Measurements from ENCODE around the gene PCF11. TPM values are rescaled to one million over a fixed set of nuclear protein-coding genes. Genes with fewer than 3 reads are reported as not detected.

Gene PCF11
- total RNA-seq, 1 experiment from 2014 or later: 46.1 TPM

DNA sequence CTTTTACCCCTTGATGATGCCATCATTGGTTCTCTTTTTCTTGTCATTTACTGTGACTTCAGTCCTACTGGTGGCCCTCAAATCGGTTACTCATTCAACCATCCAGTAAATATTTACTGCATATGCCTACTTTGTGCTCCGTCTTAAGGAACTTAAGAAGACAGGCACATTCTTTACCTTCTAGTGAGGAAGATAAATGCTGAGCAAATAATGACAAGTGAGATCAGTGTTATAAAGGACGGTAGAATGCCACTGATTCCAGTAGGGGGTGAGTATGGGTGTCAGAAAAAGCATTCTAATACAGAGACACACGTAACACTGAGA is 38.2 kb downstream of the PCF11 start:
- H3K4me1 Mint-ChIP-seq: peaks cover 18% of the 10 kb centered on the region
- H3K36me3 Mint-ChIP-seq: peaks cover 17% of the 10 kb centered on the region
- ATAC-seq (no peak), DNase-seq (ENCODE audit: low spot score) (no peak)
- peak overlapping the region; percentile 97 for H3K4me3 Mint-ChIP-seq
- CTCF ChIA-PET: interaction anchor here (1.8 kb wide), 1 partner anchor 328 kb away, joined by 5 read pairs; no protein-coding TSS in a partner anchor
- H3K27ac Mint-ChIP-seq: no peak overlapping the region
- no peak for TF ChIP-seq IRF2 (CRISPR knock-in tag; IDR thresholded peaks at IDR 0.05; ENCODE audit: borderline replicate concordance, low read depth)
- POLR2A ChIA-PET: interaction anchor here (0.9 kb wide), 1 partner anchor 295 kb away, joined by 4 read pairs; no protein-coding TSS in a partner anchor
- H3K9me3 Mint-ChIP-seq: no peaks in the 10 kb centered on the region
- H3K27me3 Mint-ChIP-seq (ENCODE audit: low read depth): peaks cover 6% of the 10 kb centered on the region; the same call in 1 of the 2 replicates

- Mint-ChIP-seq H3K27me3 (ENCODE audit: low read depth) (peaks cover 6% of the 10 kb centered on the region; the same call in 1 of the 2 replicates), H3K4me1 (peaks cover 18% of the 10 kb centered on the region), H3K27ac (no peak overlapping the region), H3K4me3 (peak overlapping the region; percentile 97; the same call in 1 of the 2 replicates), H3K36me3 (peaks cover 13% of the 10 kb centered on the region), H3K9me3 (no peaks in the 10 kb centered on the region)
- TF ChIP-seq, protein P1, sequence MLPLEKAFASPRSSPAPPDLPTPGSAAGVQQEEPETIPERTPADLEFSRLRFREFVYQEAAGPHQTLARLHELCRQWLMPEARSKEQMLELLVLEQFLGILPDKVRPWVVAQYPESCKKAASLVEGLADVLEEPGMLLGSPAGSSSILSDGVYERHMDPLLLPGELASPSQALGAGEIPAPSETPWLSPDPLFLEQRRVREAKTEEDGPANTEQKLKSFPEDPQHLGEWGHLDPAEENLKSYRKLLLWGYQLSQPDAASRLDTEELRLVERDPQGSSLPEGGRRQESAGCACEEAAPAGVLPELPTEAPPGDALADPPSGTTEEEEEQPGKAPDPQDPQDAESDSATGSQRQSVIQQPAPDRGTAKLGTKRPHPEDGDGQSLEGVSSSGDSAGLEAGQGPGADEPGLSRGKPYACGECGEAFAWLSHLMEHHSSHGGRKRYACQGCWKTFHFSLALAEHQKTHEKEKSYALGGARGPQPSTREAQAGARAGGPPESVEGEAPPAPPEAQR (CRISPR knock-in tag; IDR thresholded peaks at IDR 0.05): no peak
- TF ChIP-seq SOX15 (CRISPR knock-in tag; IDR thresholded peaks at IDR 0.05): no peak
- DNase-seq (ENCODE audit: low spot score): no peak
- CTCF ChIA-PET: interaction anchor here (0.6 kb wide), 1 partner anchor 328 kb away, joined by 3 read pairs; no protein-coding TSS in a partner anchor
- POLR2A ChIA-PET: no interaction called here
- ATAC-seq: no peak
These were observed 38.7 kb downstream of the PCF11 start for GRCh38 chr11:83195649-83196048.

DNA sequence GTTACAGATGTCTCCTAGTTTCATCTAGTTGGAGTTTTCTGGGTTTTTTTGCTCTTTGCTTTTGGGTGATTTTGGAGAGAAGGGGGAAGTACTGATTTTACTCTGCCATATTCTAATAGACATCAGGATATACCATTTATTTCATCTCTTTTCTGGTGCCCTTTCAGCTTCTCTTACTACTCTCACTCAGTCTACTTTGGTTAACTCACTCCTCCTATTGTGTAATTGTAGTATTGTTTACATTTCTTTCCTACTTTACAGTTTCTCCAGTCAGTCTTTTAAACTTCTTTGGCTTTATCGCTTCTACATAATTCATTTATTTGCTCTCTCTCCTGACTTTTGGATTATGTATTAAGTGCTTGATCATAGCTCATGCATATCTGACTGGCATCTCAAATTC is 43.1 kb downstream of the PCF11 start:
- H3K36me3 Mint-ChIP-seq: no peaks in the 10 kb centered on the region
- TF ChIP-seq TEAD4 (CRISPR knock-in tag; IDR thresholded peaks at IDR 0.05) (no peak), ETV6 (CRISPR knock-in tag; IDR thresholded peaks at IDR 0.05) (no peak), MXD4 (CRISPR knock-in tag; IDR thresholded peaks at IDR 0.05; ENCODE audit: borderline replicate concordance) (no peak), ZNF232 (CRISPR knock-in tag; IDR thresholded peaks at IDR 0.05) (no peak), MAX (CRISPR knock-in tag; IDR thresholded peaks at IDR 0.05) (no peak), HMGXB4 (CRISPR knock-in tag; IDR thresholded peaks at IDR 0.05) (no peak), ZNF423 (CRISPR knock-in tag; IDR thresholded peaks at IDR 0.05) (no peak)
- TF ChIP-seq, protein P2, sequence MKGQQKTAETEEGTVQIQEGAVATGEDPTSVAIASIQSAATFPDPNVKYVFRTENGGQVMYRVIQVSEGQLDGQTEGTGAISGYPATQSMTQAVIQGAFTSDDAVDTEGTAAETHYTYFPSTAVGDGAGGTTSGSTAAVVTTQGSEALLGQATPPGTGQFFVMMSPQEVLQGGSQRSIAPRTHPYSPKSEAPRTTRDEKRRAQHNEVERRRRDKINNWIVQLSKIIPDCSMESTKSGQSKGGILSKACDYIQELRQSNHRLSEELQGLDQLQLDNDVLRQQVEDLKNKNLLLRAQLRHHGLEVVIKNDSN (CRISPR knock-in tag; IDR thresholded peaks at IDR 0.05): no peak
- TF ChIP-seq, protein P3, sequence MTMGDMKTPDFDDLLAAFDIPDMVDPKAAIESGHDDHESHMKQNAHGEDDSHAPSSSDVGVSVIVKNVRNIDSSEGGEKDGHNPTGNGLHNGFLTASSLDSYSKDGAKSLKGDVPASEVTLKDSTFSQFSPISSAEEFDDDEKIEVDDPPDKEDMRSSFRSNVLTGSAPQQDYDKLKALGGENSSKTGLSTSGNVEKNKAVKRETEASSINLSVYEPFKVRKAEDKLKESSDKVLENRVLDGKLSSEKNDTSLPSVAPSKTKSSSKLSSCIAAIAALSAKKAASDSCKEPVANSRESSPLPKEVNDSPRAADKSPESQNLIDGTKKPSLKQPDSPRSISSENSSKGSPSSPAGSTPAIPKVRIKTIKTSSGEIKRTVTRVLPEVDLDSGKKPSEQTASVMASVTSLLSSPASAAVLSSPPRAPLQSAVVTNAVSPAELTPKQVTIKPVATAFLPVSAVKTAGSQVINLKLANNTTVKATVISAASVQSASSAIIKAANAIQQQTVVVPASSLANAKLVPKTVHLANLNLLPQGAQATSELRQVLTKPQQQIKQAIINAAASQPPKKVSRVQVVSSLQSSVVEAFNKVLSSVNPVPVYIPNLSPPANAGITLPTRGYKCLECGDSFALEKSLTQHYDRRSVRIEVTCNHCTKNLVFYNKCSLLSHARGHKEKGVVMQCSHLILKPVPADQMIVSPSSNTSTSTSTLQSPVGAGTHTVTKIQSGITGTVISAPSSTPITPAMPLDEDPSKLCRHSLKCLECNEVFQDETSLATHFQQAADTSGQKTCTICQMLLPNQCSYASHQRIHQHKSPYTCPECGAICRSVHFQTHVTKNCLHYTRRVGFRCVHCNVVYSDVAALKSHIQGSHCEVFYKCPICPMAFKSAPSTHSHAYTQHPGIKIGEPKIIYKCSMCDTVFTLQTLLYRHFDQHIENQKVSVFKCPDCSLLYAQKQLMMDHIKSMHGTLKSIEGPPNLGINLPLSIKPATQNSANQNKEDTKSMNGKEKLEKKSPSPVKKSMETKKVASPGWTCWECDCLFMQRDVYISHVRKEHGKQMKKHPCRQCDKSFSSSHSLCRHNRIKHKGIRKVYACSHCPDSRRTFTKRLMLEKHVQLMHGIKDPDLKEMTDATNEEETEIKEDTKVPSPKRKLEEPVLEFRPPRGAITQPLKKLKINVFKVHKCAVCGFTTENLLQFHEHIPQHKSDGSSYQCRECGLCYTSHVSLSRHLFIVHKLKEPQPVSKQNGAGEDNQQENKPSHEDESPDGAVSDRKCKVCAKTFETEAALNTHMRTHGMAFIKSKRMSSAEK (CRISPR knock-in tag; IDR thresholded peaks at IDR 0.05; ENCODE audit: borderline replicate concordance): no peak
- TF ChIP-seq, protein P4, sequence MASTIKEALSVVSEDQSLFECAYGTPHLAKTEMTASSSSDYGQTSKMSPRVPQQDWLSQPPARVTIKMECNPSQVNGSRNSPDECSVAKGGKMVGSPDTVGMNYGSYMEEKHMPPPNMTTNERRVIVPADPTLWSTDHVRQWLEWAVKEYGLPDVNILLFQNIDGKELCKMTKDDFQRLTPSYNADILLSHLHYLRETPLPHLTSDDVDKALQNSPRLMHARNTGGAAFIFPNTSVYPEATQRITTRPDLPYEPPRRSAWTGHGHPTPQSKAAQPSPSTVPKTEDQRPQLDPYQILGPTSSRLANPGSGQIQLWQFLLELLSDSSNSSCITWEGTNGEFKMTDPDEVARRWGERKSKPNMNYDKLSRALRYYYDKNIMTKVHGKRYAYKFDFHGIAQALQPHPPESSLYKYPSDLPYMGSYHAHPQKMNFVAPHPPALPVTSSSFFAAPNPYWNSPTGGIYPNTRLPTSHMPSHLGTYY (CRISPR knock-in tag; IDR thresholded peaks at IDR 0.05): no peak
- H3K27me3 Mint-ChIP-seq (ENCODE audit: low read depth): peaks cover 2% of the 10 kb centered on the region; the same call in 1 of the 2 replicates
- H3K4me3 Mint-ChIP-seq: no peak overlapping the region
- H3K4me1 Mint-ChIP-seq: peaks cover 4% of the 10 kb centered on the region
- H3K27ac Mint-ChIP-seq: no peak overlapping the region
- POLR2A ChIA-PET: no interaction called here
- no peaks in the 10 kb centered on the region for H3K9me3 Mint-ChIP-seq
- CTCF ChIA-PET: no interaction called here
- DNase-seq (ENCODE audit: low spot score): no peak
- no peak for ATAC-seq
